WTC11 (cell line): Measurements from ENCODE around the gene KCND2. TPM values are rescaled to one million over a fixed set of nuclear protein-coding genes. Genes with fewer than 3 reads are reported as not detected.

Experiments used
- ATAC-seq: fragments of 200-7000 bp; cut with Tn5 transposase; 2 replicates; pipeline ENCODE4 v1.10.0; 2021; ENCODE audit warnings: mild to moderate bottlenecking, moderate library complexity
- CTCF ChIA-PET: fragments of 300-600 bp; sonication (Branson Sonifier 250); formaldehyde crosslinking; loops from one replicate; lab custom pipeline; 2021; ENCODE audit warnings: antibody characterized with exemption; lab: Charles Lee
- POLR2A ChIA-PET: fragments of 350-600 bp; sonication (Branson Sonifier 250); formaldehyde crosslinking; loops from one replicate; lab custom pipeline; 2021; ENCODE audit warnings: antibody characterized with exemption; lab: Charles Lee
- DNase-seq: peaks from one replicate; pipeline ENCODE4 v3.0.0; 2021; ENCODE audit warnings: low spot score
- H3K27ac Mint-ChIP-seq: 2 replicates; pipeline ENCODE4 v1.8.0; 2021; ENCODE audit warnings: mixed read lengths
- H3K27me3 Mint-ChIP-seq: 2 replicates; pipeline ENCODE4 v1.8.0; 2021; ENCODE audit warnings: low read depth, mild to moderate bottlenecking, moderate library complexity, mixed read lengths
- H3K36me3 Mint-ChIP-seq: 2 replicates; pipeline ENCODE4 v1.8.0; 2021; ENCODE audit warnings: mixed read lengths
- H3K4me1 Mint-ChIP-seq: 2 replicates; pipeline ENCODE4 v1.8.0; 2022; ENCODE audit warnings: mixed read lengths
- H3K4me3 Mint-ChIP-seq: 2 replicates; pipeline ENCODE4 v1.8.0; 2021; ENCODE audit warnings: mild to moderate bottlenecking, moderate library complexity, mixed read lengths
- H3K9me3 Mint-ChIP-seq: 2 replicates; pipeline ENCODE4 v1.8.0; 2021; ENCODE audit warnings: mixed read lengths
- CBFB ChIP-seq: sonication (generic); formaldehyde crosslinking; IDR thresholded peaks from 2 replicates; pipeline ENCODE4 v1.8.1; 2022; ENCODE audit warnings: mild to moderate bottlenecking, low read depth, missing genetic modification reagents
- EMX1 ChIP-seq: fragments of 250-450 bp; sonication (Bioruptor Pico); IDR thresholded peaks from 2 replicates; pipeline ENCODE4 v1.8.0; 2021; ENCODE audit warnings: mild to moderate bottlenecking
- HMGA2 ChIP-seq: fragments of 250-450 bp; sonication (Bioruptor Pico); IDR thresholded peaks from 2 replicates; pipeline ENCODE4 v1.4.0; 2021; ENCODE audit warnings: mild to moderate bottlenecking, moderate library complexity
- PRRX2 ChIP-seq: fragments of 250-450 bp; sonication (Bioruptor Pico); IDR thresholded peaks from 2 replicates; pipeline ENCODE4 v1.8.0; 2021; ENCODE audit warnings: mild to moderate bottlenecking
- RELA ChIP-seq: sonication (generic); formaldehyde crosslinking; IDR thresholded peaks from 2 replicates; pipeline ENCODE4 v1.8.1; 2022; ENCODE audit warnings: missing genetic modification reagents, mild to moderate bottlenecking, borderline replicate concordance
- SP1 ChIP-seq: sonication (generic); formaldehyde crosslinking; conservative IDR thresholded peaks from 2 replicates; pipeline ENCODE4 v1.8.1; 2022; ENCODE audit warnings: missing genetic modification reagents
- ZBTB43 ChIP-seq: sonication (generic); formaldehyde crosslinking; IDR thresholded peaks from 2 replicates; pipeline ENCODE4 v1.8.1; 2023; ENCODE audit warnings: mild to moderate bottlenecking, missing genetic modification reagents
- ZNF423 ChIP-seq: fragments of 250-450 bp; sonication (Bioruptor Pico); IDR thresholded peaks from 2 replicates; pipeline ENCODE4 v2.1.2; 2022; ENCODE audit warnings: mild to moderate bottlenecking, moderate library complexity
- ZNF532 ChIP-seq: fragments of 250-450 bp; sonication (Bioruptor Pico); IDR thresholded peaks from 2 replicates; pipeline ENCODE4 v1.9.0; 2021; ENCODE audit warnings: mild to moderate bottlenecking, borderline replicate concordance
- total RNA-seq: library from RNA; stranded (reverse); gene quantifications from 3 replicates; pipeline ENCODE4 v1.2.3, GENCODE V29; 2021

KCND2 gene
- total RNA-seq, 1 experiment from 2014 or later, result 4.6 TPM

DNA sequence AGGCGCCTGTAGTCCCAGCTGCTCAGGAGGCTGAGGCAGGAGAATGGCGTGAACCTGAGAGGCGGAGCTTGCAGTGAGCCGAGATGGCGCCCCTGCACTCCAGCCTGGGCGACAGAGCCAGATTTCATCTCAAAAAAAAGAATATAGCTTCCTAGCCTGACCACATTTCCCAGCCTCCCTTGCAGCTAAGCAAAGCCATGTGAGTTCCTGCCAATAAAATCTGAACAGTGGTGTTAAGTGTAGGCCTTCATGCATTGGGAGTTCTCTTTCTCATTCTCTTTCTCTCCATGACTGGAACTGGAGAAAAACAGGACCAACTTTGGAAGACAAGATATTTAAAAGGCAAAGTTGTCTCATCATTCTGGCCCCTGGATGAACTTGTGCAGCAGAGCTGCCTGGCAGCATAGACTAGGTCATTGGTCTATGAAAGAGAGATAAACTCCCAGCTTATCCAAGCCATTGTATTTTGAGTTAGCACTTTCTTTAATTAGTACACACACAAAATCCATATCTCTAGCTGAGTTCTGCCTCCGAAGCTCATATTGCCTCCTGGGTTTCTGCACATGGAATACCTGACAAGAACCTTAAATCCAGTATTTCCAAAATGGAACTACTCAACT is 524.2 kb downstream of the KCND2 start (continued):
- TF ChIP-seq ZNF532 (no peak), RELA (CRISPR knock-in tag) (no peak), CBFB (CRISPR knock-in tag) (no peak), PRRX2 (CRISPR knock-in tag) (no peak), ZBTB43 (CRISPR knock-in tag) (no peak), SP1 (no peak), EMX1 (no peak)

- ATAC-seq (no peak), DNase-seq (no peak)
- ChIA-PET CTCF (interaction anchor here (1.9 kb wide), 1 partner anchor 309 kb away, joined by 5 read pairs; no protein-coding TSS in a partner anchor), POLR2A (no interaction called here)
- TF ChIP-seq ZNF423 (CRISPR knock-in tag) (no peak), HMGA2 (CRISPR knock-in tag) (peak; percentile 96)
- peaks cover 12% of the 10 kb centered on the region for H3K9me3 Mint-ChIP-seq
- no peak overlapping the region for H3K27ac Mint-ChIP-seq
- H3K4me1 Mint-ChIP-seq, result peaks cover 17% of the 10 kb centered on the region
- no peaks in the 10 kb centered on the region for H3K27me3 Mint-ChIP-seq
- H3K4me3 Mint-ChIP-seq, result no peak overlapping the region
- H3K36me3 Mint-ChIP-seq, result peaks cover 12% of the 10 kb centered on the region
Measured at GRCh38 chr7:120799147-120799546, 526.2 kb downstream of the KCND2 start.
